GM04503 (cell line): Measurements from ENCODE around the gene CBX2.
"Not testable (repeated sequence)": the region's sequence is repeated elsewhere in the genome, so short reads cannot be mapped to it uniquely, and the experiment has no call there.

Source experiments
- DNase-seq: peaks from one replicate; pipeline ENCODE4 v3.0.0-alpha.2; 2012; ENCODE audit warnings: low read depth

The CBX2 gene

DNA sequence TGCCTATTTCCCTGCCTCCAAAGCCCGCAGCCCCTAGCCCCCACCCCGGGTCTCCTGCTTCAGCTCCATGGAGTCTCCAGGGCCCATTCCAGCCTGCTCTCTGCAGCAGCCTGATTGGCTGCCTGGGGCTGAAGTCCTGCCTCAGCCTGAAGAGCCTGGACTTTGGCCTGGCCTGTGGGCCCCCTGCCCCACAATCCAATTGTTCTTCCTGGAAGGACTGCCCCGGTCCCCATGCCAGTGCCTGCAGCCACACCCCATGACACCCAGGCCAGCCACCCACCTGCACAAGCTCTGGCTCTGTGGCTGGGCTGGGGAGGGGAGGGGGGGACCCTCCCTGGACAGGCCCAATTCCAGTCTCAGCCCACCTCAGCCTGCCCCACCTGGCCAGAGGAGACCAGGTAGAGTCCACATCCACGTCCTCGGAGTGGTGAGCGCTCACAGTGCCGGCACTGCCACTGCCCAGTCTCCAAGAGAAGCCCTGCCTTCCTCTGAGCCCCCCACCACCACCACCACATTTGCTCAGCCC is 34.9 kb upstream of the CBX2 start:
- no peak for DNase-seq

DNA sequence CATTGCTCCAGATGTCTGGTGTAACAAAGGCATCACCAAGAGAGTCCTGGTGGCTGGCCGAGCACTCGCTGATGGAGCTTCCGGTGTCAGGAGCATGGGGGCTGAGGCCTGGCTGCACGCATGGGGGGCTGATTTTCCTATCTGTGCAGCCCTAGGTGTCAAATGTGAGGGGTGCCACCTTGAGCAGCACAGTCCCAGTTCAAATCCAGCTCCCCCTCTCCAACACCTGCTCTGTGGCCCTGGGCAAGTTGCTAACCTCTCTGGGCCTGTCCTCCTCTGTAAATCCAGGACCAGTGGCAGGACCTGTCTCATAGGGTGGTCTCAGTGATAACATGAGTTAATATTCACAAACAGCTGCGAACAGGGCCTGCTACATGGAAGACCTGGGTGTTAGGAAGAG is 34.3 kb upstream of the CBX2 start:
- no peak for DNase-seq

DNA sequence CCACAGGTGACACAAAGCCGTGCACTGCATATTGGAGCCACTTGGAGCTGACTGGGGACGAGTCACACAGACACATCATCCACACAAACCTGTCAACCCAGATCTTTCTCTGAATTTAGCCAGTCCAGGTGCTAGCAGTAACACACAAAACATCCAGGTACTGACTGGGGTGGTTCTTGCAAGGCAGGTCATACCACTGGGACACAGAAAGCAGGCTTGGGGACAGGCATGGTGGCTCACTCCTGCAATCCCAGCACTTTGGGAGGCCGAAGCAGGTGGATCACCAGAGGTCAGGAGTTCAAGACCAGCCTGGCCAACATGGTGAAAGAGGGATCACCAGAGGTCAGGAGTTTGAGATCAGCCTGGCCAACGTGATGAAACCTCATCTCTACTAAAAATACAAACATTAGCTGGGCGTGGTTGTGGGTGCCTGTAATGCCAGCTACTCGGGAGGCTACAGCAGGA is 32.3 kb upstream of the CBX2 start:
- DNase-seq, result no peak

DNA sequence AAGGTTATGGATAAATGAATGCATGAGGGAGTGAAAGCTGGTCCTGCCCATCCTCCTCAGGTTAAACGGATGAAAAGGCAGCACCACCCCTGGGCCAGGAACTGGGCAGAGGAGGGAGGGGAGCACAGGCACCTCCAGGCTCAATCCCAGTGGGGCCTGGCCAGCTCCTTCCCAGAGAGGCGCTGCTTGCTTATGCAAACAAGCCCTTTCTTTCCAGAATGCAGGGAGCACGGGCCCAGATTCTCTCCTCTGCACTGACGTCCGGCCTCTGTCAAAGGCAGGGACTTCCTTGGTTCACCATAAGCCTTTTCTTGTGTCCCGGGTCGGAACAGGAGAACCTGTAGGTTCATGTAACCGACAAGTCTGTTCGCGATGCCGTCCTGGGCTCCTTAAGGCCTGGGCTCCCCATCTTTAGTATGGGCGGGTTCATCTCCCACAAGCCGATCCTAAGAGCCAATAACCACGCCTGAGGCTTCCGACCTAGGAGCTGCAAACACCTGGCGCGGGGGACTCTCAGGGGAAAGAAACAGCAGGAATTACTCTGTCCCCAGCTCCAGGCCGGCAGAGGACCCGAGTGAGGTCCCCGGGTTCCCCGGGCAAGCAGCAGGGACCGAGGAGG is 30.9 kb upstream of the CBX2 start:
- no peak for DNase-seq

DNA sequence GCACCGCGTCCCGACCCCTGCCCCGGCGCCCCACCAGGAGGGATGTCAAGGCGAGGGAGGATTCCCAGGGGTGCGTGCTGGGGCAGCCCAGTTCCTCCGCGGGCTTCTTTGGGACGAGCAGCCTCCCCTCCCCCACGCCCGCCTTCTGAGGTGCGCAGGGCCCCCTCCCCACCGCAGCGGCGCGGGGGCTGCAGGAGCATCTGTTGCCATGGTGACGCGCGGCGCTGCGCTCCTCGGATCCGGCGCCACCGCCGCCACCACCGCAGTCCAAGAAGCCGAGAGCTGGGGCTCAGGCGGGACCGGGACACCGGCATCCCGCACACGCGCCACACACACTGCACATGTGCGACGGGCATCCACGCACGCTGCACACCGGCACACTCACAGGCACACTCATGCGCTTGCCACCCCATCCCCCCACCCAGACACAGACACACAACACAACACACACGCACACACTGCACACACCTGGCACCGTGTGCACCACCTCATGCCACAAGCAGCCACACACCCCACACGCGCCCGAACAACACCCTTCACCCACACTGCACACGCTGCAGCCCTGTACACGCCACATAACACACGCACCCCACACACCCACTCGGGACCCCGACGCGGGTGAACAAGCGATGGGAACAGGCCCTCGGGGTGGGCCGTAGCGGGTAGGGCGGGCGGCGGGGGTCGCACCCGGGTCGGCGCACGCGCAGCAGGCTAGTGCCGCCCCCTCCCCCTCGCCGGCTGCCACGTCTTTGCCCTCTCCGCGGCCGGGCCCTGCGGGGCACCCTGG is 30.2 kb upstream of the CBX2 start:
- DNase-seq, result no peak

DNA sequence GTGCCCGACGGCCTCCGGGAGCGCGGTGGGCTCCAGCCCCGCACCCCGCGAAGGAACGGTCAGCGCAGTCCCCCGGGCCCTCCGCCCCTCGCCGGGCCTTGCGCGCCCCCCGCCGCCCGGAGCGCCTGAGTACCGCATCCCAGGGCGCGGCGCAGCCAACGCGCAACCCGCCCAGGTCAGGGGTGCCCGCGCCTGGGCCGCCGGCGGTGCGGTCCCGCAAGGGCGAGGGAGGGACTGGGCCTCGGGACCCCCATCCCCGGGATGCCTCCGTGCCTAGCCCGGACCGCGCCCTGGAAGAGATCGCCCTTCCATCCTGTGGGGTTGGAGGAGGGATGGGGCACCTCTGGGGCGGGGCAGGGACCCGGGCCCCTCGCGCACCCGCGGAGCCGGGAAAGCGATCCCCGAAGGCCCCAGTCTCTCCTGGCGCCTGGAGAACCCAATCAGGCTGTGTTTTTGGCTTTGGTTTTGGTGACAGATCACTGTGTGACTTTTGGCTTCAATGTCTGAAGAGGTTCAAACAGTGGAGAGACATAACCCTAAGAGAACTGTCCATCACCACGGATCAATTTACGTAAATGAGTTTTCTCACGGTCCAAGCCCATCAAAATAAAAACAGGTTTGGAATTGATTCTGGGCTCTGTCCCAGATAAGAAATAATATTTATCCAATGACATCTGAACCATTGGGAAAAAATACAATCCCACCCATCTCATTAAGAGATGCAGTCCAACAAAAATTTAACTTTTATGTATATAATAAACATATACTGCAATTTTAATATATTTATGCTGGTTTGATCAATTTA is 29.5 kb upstream of the CBX2 start:
- no peak for DNase-seq

DNA sequence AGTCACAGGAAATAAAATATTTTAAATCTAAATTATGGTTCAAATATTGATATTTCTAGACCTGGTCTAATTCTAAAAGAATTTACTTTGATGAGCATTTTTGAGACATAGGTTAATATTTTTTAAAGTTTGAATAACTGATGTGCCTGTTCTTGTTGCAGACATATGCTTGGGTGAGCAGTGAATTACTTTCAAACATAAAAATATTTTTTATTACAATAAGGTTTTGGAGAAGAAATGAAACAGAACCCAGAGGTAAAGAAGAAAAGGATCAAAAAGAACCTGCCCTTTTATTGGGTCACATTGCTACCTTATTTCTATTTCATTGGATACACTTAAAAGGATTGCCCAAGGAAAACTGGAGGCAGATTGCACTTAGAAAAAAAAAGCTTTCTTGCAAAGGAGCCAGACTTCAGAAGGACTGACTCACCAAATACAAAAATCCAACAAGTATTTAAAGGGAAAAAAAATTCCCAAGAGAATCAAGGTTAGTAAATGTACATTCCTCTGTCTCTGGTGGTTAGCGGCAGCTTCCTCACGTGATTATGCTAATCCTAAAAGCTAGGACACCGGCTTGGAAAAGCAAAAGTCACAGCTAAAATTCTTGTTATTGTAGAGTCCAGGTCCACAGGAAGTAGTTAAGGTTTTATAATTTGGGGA is 28.7 kb upstream of the CBX2 start:
- DNase-seq, result peak; percentile 64

DNA sequence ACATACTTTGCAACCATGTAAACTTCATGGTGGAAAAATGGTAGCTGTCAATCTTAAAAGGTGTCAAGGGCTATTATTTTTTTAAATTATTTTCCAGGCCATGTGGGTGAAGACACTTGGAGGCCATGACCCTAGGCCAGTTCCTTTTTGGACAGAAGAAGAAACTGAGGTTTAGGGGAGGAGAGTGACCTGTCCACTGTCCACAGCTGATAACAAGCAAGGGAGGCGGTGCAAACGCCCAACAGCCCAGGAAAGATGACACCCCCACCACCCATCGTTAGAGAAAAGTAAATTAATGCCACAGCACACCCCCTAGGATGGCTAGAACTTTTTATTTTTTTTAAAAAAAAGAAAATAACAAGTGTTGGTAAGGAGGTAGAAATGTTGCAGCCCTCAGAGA is 28.0 kb upstream of the CBX2 start:
- DNase-seq, result no peak

DNA sequence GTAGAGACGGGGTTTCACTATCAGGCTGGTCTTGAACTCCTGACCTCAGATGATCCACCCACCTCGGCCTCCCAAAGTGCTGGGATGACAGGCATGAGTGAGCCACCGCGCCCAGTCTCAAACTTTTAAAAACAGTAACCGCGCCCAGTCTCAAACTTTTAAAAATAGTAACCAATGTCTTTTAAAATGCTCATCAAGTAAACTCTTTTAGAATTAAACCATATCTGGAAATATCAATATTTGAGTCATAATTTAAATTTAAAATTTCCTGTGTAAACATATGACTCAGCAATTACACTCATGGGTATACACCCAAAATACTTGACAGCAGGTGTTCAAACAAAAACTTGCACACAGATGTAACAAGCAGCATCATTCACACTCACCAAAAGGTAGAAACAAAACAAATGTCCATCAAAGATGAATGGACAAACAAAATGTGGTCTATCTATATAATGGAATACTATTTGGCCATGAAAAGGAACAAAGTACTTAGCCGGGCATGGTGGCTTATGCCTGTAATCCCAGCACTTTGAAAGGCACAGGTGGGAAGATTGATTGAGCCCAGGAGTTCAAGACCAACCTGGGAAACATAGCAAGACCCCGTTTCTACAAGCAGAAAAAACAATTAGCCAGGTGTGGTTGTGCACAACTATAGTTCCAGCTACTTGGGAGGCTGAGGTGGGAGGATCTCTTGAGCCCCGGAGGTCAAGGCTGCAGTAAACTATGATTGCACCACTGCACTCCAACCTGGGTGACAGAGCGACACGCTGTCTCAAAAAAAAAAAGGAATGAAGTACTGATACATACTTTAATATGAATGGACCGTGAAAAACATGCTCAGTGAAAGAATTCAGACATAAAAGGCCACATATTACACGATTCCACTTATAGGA is 27.1 kb upstream of the CBX2 start:
- no peak for DNase-seq

DNA sequence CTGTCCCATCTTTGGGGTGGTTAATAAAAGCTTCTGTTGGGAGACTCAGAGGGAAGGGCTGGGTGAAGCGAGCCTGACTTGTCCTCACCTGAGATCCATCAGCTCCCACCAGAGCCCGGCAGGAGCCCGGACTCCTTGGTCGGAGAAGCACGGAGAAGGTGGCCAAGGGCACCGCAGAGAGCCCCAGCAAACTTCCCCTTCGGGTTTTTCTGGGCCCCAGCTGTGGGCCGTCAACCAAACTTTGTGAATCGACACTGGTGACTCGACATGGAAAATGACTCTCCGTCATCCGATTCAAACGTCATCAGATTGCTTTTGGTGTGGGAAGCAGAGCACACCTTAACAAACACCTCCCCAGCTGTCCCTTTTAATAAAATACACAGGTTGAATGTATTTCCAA is 25.8 kb upstream of the CBX2 start:
- no peak for DNase-seq

DNA sequence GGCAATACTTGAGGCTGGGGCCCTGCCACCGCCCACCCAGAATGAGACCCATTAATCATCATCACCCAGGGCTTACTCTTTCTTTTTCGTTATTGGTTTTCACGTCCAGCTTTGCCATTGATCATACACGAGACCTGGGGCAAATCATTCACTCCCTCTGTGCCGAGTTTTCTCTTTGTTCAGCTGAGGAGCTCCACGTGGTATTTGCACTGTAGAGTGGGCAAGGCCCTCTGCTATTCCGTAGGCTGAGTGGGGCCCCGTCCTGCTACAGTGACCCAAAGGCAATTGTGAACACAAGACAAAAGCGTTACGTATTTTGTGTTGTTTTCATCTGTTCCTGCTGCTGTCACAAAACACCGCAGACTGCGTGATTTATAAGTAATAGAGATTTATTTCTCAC is 23.6 kb upstream of the CBX2 start:
- no peak for DNase-seq

DNA sequence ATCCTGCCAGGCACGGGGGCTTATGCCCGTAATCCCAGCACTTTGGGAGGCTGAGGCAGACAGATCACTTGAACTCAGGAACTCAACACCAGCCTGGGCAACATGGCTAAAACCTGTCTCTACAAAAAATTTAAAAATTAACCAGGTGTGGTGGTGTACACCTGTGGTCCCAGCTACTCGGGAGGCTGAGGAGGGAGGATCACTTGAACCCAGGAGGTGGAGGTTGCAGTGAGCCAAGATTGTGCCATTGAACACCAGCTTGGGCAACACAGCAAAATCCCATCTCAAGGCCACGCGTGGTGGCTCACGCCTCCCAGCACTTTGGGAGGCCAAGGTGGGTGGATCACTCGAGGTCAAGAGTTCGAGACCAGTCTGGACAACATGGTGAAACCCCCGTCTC is 23.0 kb upstream of the CBX2 start:
- DNase-seq, result not testable (repeated sequence)

DNA sequence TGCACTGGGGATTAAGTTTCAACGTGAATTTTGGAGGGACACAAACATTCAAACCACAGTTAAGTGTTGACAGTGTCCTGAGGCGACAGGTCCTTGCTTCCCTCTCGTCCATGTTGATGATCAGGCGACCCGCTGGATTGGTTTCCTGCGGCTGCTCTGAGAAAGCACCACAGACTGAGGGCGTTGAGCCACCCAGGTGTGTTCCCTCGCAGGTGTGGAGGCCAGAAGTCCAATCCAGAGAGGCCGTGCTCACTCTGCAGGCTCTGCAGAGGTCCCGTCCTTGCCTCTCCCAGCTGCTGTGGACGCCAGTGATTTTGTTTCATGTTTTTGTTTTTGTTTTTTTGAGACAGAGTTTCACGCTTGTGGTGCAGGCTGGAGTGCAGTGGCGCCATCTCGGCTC is 22.4 kb upstream of the CBX2 start:
- no peak for DNase-seq

DNA sequence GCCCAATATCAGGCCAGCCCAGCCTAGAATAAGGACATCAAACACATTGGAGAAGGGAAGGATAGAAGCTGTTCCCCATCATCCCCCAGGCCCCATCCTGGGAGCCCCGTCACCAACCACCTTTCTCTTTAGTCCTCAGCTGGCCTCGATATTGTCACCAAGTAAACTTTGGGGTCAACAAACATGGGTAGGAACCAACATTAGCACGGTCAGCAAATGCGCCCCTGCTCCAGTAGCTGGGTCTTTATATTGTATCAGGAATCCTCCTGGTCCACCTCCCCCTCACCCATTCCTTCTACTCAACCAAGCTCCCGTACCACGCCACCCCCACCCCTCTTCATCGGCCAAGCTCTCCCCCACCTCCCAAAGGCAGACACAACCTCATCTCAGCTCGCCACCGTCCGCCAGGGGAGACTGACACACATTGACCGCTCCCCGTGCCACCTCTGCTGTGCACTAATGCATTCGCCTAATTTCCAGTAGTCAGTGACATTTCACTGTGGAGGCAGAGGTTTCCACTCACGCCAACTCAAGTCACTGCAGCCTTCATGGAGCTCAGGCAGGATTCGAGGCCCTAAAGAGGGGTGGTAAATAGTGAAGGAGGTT is 20.7 kb upstream of the CBX2 start:
- DNase-seq, result no peak

DNA sequence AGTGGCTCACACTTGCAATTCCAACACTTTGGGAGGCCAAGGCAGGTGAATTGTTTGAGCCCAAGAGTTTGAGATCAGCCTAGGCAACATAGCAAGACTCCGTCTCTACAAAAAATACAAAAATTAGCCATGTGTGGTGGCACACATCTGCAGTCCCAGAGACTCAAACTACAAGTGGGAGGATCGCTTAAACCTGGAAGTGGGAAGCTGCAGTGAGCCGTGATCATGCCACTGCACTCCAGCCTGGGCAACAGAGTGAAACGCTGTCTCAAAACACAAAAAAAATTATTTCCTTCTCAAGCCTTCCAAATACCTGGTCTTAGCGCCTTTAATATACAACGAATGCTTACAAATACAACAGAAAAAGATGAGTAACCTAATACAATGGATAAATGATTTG is 19.7 kb upstream of the CBX2 start:
- no peak for DNase-seq

DNA sequence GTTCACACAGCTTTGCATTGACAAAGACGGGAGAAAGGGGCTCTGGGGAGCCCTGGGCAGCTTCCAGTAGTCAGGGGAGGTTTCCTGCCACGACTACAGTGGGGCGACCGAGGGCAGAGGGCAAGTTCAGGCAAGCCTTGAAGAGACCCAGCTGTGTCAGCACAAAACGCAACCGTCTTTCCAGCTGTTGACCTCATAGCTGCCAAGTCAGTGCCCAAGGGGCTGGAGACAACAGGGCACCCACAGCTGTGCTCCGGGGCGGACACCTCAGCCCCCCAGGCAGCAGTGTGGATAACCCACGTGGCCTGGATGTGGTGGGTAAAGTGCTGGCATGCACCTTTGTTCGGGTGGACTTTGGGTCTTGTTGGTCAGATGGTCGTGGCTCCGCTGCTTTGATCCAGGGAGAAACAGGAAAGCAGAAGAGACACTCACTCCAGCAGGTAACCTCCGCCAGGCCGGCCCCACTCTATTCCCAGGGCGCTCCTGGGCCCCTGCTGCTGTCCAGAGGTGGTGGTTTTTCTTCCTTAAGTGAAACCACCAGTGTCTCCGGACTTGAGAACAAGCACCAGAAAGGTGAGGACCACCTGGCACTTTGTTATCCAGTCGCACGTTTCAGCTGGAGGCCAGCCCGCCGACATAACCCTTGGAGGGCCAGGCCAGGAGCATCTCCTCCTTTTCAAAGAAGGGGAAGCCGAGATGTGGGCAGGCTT is 17.6 kb upstream of the CBX2 start:
- DNase-seq, result no peak

DNA sequence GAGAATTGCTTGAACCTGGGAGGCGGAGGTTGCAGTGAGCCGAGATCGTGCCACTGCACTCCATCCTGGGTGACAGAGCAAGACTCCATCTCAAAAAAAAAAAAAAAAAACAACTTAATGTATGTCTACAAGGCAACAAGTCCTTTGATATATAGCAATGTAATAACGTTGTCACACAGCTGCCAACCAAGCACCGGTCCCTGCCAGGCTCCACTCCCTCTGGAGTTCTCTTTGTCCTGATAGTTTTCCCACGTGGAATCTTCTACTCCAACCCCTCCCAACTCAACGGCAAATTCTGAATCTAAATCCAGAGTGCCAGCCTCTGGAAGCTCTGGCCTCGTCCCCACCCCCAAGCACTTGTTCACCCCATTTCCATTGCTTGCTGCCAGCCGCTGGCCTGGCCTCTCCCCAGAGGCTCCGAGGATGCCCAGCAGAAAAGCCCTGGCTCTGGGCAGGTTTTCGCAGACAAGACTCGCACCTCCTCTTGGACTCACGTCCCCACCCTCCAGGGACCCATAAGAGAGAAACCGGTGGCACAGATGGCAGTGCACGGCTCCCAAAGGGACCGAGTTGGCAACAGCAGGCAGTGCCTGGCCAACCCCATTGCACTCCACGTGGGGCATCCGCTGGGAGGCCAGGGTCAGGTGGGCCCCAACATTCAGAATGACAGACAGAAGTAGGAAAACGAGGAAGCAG is 15.9 kb upstream of the CBX2 start:
- no peak for DNase-seq

DNA sequence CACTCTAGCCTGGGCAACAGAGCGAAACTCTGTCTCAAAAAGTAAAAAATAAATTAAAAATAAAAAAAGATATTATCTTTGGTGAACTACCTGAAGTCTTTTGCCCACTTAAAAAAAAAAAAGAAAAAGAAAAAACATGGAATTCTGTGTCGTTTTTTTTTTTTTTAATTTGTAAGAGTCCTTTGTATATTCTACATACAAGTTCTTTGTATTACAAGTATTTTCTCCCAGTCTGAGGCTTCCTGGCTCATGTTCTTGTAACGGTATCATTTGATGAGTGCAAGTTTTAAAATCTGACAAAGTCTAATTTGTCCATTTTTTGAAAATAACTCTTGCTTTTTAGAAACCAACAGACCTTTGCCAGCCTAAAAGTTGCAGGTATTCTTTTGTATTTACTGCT is 12.2 kb upstream of the CBX2 start:
- DNase-seq, result no peak
